DND-41 (cell line): ENCODE measurements around the gene PURB.

Source experiments
- EZH2 ChIP-seq: IDR thresholded peaks from 3 replicates; pipeline ENCODE4 v1.6.1; 2012; ENCODE audit warnings: borderline replicate concordance, low read depth, mild to moderate bottlenecking, moderate library complexity, low read length, inconsistent platforms; ENCODE audit not compliant: severe bottlenecking
- TF ChIP-seq, protein P1 (sequence below): IDR thresholded peaks from 2 replicates; pipeline ENCODE4 v1.5.1; 2012; ENCODE audit warnings: borderline replicate concordance, low read length, moderate library complexity, mild to moderate bottlenecking; ENCODE audit not compliant: poor library complexity, severe bottlenecking; ENCODE audit errors: extremely low read depth

DNA sequence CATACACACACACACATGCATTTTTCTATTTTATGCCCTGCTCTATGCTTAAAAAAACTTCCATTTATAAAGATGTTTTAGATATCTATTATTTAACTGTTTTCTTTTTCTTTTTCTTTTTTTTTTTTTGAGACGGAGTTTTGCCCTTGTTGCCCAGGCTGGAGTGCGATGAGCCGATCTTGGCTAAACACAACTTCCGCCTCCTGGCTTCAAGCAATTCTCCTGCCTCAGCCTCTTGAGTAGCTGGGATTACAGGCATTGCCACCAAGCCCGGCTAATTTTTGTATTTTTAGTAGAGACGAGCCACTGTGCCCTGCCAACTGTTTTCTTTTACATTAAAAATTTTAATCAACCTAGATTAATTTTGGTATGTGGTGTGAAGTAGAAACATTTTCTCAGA is 45.6 kb upstream of the PURB start:
- TF ChIP-seq EZH2, result no peak
- TF ChIP-seq, protein P1, sequence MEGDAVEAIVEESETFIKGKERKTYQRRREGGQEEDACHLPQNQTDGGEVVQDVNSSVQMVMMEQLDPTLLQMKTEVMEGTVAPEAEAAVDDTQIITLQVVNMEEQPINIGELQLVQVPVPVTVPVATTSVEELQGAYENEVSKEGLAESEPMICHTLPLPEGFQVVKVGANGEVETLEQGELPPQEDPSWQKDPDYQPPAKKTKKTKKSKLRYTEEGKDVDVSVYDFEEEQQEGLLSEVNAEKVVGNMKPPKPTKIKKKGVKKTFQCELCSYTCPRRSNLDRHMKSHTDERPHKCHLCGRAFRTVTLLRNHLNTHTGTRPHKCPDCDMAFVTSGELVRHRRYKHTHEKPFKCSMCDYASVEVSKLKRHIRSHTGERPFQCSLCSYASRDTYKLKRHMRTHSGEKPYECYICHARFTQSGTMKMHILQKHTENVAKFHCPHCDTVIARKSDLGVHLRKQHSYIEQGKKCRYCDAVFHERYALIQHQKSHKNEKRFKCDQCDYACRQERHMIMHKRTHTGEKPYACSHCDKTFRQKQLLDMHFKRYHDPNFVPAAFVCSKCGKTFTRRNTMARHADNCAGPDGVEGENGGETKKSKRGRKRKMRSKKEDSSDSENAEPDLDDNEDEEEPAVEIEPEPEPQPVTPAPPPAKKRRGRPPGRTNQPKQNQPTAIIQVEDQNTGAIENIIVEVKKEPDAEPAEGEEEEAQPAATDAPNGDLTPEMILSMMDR, result no peak
